DMS53 treated with DMSO at 0.1 percent for 48 hours (cell line): ENCODE data around the gene LTV1.

ENCODE experiments used
- DNase-seq: peaks from one replicate; lab custom pipeline; 2025; ENCODE audit not compliant: unreplicated experiment; lab: John Stamatoyannopoulos, UW

The LTV1 gene

GRCh38 chr6:143884216-143884900 lies 41.2 kb downstream of the LTV1 start:
- DNase-seq = no peak

DNA sequence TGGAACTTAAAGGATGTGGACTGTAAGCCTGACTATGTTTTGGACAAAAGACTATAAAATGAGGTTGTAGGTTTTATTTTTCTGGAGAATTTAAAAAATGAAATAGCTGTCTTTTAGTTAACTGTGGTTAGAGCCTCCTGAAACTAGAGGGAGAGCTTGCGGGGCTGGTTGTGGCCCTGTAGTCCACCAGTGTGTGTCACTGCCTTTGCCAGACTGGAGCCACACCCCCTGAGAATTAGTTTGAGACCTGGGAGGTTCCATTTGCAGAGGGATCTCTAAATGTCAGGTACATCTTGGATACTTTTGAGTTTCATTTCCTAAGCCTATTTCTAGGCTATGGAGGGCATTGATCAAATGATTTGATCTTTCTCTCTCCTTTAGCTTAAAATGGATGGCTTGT lies 42.0 kb downstream of the LTV1 start:
- no peak for DNase-seq

- DNase-seq = no peak
Measured at GRCh38 chr6:143894655-143895054, 51.5 kb downstream of the LTV1 start.

DNA sequence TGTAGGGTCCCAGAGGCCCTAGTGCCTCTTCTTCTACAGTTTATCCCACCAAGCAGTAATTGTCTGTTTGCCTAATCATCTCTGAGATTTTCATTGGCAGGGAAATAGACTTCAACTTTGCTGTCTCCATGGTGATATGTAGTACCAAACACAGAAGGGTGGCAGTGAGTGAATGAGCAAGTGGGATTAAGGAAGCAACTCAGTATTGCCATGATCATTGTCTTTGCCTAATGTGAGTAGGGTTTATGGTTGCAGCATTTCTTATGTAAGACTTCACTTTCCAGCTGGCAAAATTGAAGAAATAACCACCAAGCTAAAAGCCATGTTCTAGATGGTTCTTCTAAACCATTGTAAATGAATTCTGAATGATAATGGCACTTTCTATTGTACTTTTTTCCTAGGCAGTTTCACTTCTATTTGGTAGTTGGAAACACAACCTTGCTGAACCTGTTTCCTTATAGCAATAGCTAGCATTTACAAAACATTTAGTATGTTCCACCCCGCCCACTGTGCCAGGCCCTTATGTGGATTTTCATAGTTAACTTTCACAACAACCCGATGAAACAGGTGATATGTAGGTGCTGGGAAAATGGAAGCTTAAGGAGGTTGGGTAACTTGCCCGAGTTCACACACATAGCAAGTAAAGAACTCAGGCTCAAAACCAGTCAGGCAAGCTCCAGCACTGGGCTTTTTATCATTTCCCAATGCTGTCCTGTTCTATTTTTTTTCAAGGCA lies 53.2 kb downstream of the LTV1 start:
- DNase-seq = no peak

DNA sequence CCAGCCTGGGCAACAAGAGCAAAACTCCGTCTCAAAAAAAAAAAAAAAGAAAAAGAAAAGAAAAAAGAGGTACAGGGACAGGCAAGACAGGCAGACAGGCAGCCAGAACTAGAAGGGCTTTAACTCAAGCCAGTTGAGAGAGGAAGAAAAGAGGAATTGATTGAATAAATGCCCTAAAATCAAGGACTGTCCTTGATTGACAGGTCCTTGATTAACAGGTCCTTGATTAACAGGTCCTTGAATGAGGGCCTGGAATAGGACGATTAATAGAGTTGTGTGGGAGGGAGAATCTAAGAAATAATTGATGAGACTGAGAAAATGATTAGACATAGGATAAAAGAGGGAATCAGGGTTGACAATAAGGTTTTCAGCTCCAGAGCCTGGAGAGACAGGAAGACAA lies 57.2 kb downstream of the LTV1 start:
- DNase-seq = no peak

DNA sequence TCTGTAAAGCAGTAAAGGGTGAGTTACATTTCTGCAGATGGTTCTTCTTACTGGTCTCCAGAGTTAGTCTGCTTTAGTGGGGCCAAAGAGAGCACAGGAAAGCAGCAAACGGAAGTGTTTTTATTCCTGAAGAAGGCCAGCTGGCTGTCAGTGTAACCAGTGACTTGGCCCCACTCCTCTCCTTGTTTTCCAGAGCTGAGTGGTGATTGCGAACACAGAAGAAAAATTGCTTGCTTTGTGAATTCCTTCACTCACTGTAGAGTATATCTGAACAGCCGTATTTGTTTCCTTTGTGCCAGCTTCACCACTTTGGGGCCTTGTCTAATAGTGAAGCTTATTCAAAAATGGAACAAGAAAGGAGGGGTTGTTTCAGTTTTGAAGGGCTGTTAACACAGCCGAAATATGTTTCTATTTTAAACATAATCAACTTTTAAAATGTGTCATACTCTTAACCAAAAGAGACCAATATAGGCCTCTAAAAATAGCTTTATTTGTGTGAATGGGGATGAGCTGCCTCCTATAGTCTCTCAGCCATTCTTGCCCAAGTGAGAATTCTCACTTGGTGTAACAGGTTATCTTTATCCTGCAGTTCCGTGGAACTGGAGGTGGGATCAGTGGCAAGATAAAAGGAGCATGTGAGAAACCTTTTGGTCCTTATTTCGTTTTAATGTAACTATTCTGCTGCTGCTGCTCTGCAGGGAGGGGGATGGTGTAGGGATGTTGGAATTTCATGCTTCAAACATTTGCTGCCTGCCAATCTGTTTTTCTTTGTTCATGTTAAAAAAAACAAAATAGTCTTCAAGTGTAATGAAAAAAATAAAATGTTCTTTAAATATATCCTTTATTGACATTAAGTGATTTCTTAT lies 59.0 kb downstream of the LTV1 start:
- no peak for DNase-seq

GRCh38 chr6:143902827-143903226 lies 59.7 kb downstream of the LTV1 start:
- DNase-seq = no peak

- no peak for DNase-seq
Measured at GRCh38 chr6:143911028-143911427, 67.9 kb downstream of the LTV1 start.

- DNase-seq = no peak
Measured at GRCh38 chr6:143912671-143913070, 69.5 kb downstream of the LTV1 start.
